Keratinocyte (primary cell): Measurements from ENCODE around the gene USP13. TPM values are rescaled to one million over a fixed set of nuclear protein-coding genes. Genes with fewer than 3 reads are reported as not detected.

Experiments used
- DNase-seq: peaks from one replicate; pipeline ENCODE4 v3.0.0-alpha.2; 2011; ENCODE audit warnings: low read depth, missing footprints, low spot score
- FAIRE-seq: peaks from 2 replicates; lab custom pipeline; 2011; peaks lifted over from hg19 to GRCh38; lab: Jason Lieb, UNC
- H2AFZ ChIP-seq: 2 replicates; pipeline ENCODE4 v1.6.0; 2012; ENCODE audit warnings: low read length, control low read depth, inconsistent platforms; ENCODE audit not compliant: control insufficient read depth
- H3K27ac ChIP-seq: 2 replicates; pipeline ENCODE4 v1.5.1; 2011; ENCODE audit warnings: low read length; ENCODE audit not compliant: control insufficient read depth, insufficient read depth
- H3K27me3 ChIP-seq: 3 replicates; pipeline ENCODE4 v1.6.0; 2011; ENCODE audit warnings: low read length; ENCODE audit not compliant: control insufficient read depth, insufficient read depth; ENCODE audit errors: extremely low read depth
- H3K36me3 ChIP-seq, 2 experiments: 2 replicates in 1 of 2; 3 replicates in 1 of 2; pipeline ENCODE4 v1.5.1; 2011; ENCODE audit warnings: low read length in 2 of 2, mild to moderate bottlenecking in 1 of 2; ENCODE audit not compliant: control insufficient read depth in 2 of 2, insufficient read depth in 2 of 2; ENCODE audit errors: extremely low read depth in 1 of 2
- H3K4me1 ChIP-seq: 3 replicates; pipeline ENCODE4 v1.5.1; 2011; ENCODE audit warnings: low read length; ENCODE audit not compliant: control insufficient read depth, insufficient read depth; ENCODE audit errors: extremely low read depth
- H3K4me2 ChIP-seq: 3 replicates; pipeline ENCODE4 v1.6.0; 2011; ENCODE audit warnings: low read depth, low read length; ENCODE audit not compliant: control insufficient read depth, insufficient read depth; ENCODE audit errors: extremely low read depth
- H3K4me3 ChIP-seq, 3 experiments: fragments of 200-600 bp in 1 of 3; sonication (generic) in 1 of 3; 2 replicates in 2 of 3; 3 replicates in 1 of 3; pipeline ENCODE4 v1.5.1; 2011 to 2016; ENCODE audit warnings: low read length in 3 of 3, mild to moderate bottlenecking in 3 of 3, control low read depth in 2 of 3, inconsistent platforms in 1 of 3, low read depth in 1 of 3, mixed read lengths in 1 of 3, mixed run types in 1 of 3, moderate library complexity in 1 of 3; ENCODE audit not compliant: control insufficient read depth in 2 of 3, insufficient read depth in 2 of 3; ENCODE audit errors: extremely low read depth in 1 of 3
- H3K79me2 ChIP-seq: 2 replicates; pipeline ENCODE4 v1.6.0; 2012; ENCODE audit warnings: low read length; ENCODE audit not compliant: control insufficient read depth, insufficient read depth
- H3K9ac ChIP-seq: 3 replicates; pipeline ENCODE4 v1.6.0; 2011; ENCODE audit warnings: low read length; ENCODE audit not compliant: control insufficient read depth, insufficient read depth; ENCODE audit errors: extremely low read depth
- H3K9me1 ChIP-seq: 3 replicates; pipeline ENCODE4 v1.6.0; 2011; ENCODE audit warnings: low read length; ENCODE audit not compliant: control insufficient read depth, insufficient read depth; ENCODE audit errors: extremely low read depth
- H3K9me3 ChIP-seq: 2 replicates; pipeline ENCODE4 v1.5.1; 2012; ENCODE audit warnings: low read depth, low read length; ENCODE audit not compliant: control insufficient read depth
- H4K20me1 ChIP-seq: 3 replicates; pipeline ENCODE4 v1.6.0; 2011; ENCODE audit warnings: low read length; ENCODE audit not compliant: control insufficient read depth, insufficient read depth; ENCODE audit errors: extremely low read depth
- EZH2 ChIP-seq: IDR thresholded peaks from one replicate; pipeline ENCODE4 v1.6.1; 2012; ENCODE audit warnings: inconsistent platforms, mild to moderate bottlenecking, low read length, moderate library complexity
- dilution Hi-C: fragments of 300-500 bp; cut with MboI; formaldehyde crosslinking; loops from one replicate; pipeline ENCODE4 v1.7.0; 2020; ENCODE audit warnings: low sequenced_read_pairs; ENCODE audit not compliant: extremely low pct_ligation_motif_present
- polyA plus RNA-seq, 5 experiments: library from polyadenylated mRNA; depleted of rRNA in 3 of 5; stranded (reverse) in 3 of 5; stranded (forward) in 1 of 5; unstranded in 1 of 5; fragments of >200 nt; gene quantifications; 1 replicate in 1 of 5; 2 replicates in 3 of 5; 3 replicates in 1 of 5; pipeline versions ENCODE4 v1.2.1 to v1.2.3, GENCODE V29; 2011 to 2012; ENCODE audit warnings: missing spikeins in 2 of 5, low read depth in 1 of 5, low replicate concordance in 1 of 5
- TF ChIP-seq, protein P1 (sequence below), 3 experiments: IDR thresholded peaks in 1 of 3; conservative IDR thresholded peaks in 1 of 3; optimal IDR thresholded peaks in 1 of 3; 2 replicates in 2 of 3; 3 replicates in 1 of 3; pipeline versions ENCODE3 to v1.5.1; 2011; ENCODE audit warnings: low read length in 3 of 3, mild to moderate bottlenecking in 3 of 3, moderate library complexity in 2 of 3, control low read depth in 1 of 3, inconsistent platforms in 1 of 3; ENCODE audit not compliant: insufficient read depth in 2 of 3; ENCODE audit errors: extremely low read depth in 1 of 3

USP13 gene
- polyA plus RNA-seq, 1 donor (not counting 4 experiments of a cell fraction or from before 2014, with no cell fraction given), result 3.3 TPM

DNA sequence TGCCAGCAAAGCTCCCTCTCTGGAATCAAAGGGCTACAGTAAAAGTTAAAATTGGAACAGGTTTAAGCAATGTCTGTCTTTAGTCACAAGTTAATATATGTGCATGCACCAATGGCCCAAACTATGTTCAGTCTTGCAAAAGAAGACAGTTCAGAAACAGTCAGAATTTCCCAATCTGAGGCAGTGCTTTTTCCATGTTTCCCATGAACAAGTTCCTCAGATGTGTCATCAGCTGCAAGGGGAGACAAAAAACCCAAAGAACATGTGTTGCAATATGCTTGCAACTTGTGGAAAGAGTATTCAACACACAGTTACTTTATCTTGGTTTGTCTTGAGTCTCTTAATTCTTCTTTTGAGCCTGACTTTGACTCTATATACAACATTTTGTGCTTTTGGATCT lies 148.4 kb downstream of the USP13 start:
- H3K79me2 ChIP-seq, result no peaks in the 10 kb centered on the region
- H3K9me1 ChIP-seq, result no peaks in the 10 kb centered on the region
- no peaks in the 10 kb centered on the region for H3K9me3 ChIP-seq
- H3K9ac ChIP-seq, result no peak overlapping the region
- no peaks in the 10 kb centered on the region for H4K20me1 ChIP-seq
- no peak for DNase-seq
- no peak overlapping the region for H3K27ac ChIP-seq
- no peaks in the 10 kb centered on the region for H3K27me3 ChIP-seq
- FAIRE-seq, result no peak
- no peak for TF ChIP-seq EZH2
- TF ChIP-seq, protein P1, sequence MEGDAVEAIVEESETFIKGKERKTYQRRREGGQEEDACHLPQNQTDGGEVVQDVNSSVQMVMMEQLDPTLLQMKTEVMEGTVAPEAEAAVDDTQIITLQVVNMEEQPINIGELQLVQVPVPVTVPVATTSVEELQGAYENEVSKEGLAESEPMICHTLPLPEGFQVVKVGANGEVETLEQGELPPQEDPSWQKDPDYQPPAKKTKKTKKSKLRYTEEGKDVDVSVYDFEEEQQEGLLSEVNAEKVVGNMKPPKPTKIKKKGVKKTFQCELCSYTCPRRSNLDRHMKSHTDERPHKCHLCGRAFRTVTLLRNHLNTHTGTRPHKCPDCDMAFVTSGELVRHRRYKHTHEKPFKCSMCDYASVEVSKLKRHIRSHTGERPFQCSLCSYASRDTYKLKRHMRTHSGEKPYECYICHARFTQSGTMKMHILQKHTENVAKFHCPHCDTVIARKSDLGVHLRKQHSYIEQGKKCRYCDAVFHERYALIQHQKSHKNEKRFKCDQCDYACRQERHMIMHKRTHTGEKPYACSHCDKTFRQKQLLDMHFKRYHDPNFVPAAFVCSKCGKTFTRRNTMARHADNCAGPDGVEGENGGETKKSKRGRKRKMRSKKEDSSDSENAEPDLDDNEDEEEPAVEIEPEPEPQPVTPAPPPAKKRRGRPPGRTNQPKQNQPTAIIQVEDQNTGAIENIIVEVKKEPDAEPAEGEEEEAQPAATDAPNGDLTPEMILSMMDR (optimal IDR thresholded peaks at IDR 0.05 in 1 of 3, IDR thresholded peaks at IDR 0.05 in 1 of 3, conservative IDR thresholded peaks at IDR 0.05 in 1 of 3; ENCODE audit: extremely low read depth in 1 of 3, insufficient read depth in 2 of 3, low read length in 3 of 3), result no peak
- dilution Hi-C loops, result no loop called here
- H2AFZ ChIP-seq, result no peak overlapping the region
- H3K4me1 ChIP-seq, result no peaks in the 10 kb centered on the region
- no peak overlapping the region for H3K4me3 ChIP-seq
- no peak overlapping the region for H3K4me2 ChIP-seq
- no peaks in the 10 kb centered on the region for H3K36me3 ChIP-seq

DNA sequence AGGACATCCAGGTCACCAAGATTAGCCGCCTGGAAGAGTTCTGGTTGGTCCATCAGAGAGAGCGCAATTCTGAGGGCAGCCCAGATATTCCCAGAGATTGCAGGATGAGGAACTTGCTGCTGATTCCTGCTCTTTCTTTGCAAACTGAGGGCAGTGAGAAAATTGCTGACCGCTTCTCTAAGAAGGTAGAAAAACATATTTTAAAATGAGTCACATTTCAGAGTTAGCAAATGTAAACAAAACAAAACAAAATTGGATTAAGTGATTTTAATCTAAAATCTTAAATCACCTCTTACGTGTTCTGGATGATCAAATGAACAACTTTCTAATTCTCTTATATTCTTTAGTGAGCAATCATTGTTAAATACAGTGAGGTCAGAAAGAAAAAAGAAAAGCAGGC lies 149.0 kb downstream of the USP13 start:
- TF ChIP-seq, protein P1 (optimal IDR thresholded peaks at IDR 0.05 in 1 of 3, IDR thresholded peaks at IDR 0.05 in 1 of 3, conservative IDR thresholded peaks at IDR 0.05 in 1 of 3; ENCODE audit: extremely low read depth in 1 of 3, insufficient read depth in 2 of 3, low read length in 3 of 3), result no peak
- TF ChIP-seq EZH2, result no peak
- H3K27ac ChIP-seq, result no peak overlapping the region
- no peaks in the 10 kb centered on the region for H3K36me3 ChIP-seq
- FAIRE-seq (no peak), DNase-seq (no peak)
- no peaks in the 10 kb centered on the region for H3K9me3 ChIP-seq
- dilution Hi-C loops, result no loop called here
- no peaks in the 10 kb centered on the region for H3K27me3 ChIP-seq
- H4K20me1 ChIP-seq, result no peaks in the 10 kb centered on the region
- H3K4me3 ChIP-seq, result no peak overlapping the region
- no peaks in the 10 kb centered on the region for H3K9me1 ChIP-seq
- H3K4me1 ChIP-seq, result no peaks in the 10 kb centered on the region
- H3K4me2 ChIP-seq, result no peak overlapping the region
- H3K79me2 ChIP-seq, result no peaks in the 10 kb centered on the region
- no peak overlapping the region for H2AFZ ChIP-seq
- no peak overlapping the region for H3K9ac ChIP-seq
